ENCODE results near the gene NKD1. TPM values are rescaled to one million over a fixed set of nuclear protein-coding genes. Genes with fewer than 3 reads are reported as not detected.

The NKD1 gene
- total RNA-seq, 1 experiment from 2014 or later, result 11.4 TPM

- RAD21 ChIA-PET (ENCODE audit: low non-redundant PET in 1 of 2, low total read pairs in 2 of 2, uncharacterized antibody in 2 of 2, unreplicated experiment in 2 of 2), result no interaction called here
- Histone ChIP-seq H4K20me1 (ENCODE audit: insufficient read depth) (no peaks in the 10 kb centered on the region), H3K9me2 (ENCODE audit: insufficient read depth) (no peaks in the 10 kb centered on the region), H3K27me3 (ENCODE audit: insufficient read depth, low read length) (no peaks in the 10 kb centered on the region), H3K9me3 (ENCODE audit: control insufficient read depth in 1 of 2, insufficient read depth in 1 of 2, low read depth in 1 of 2, low read length in 2 of 2) (no peaks in the 10 kb centered on the region), H3K9ac (ENCODE audit: low read length) (no peak overlapping the region), H3K4me1 (ENCODE audit: control insufficient read depth in 1 of 2, insufficient read depth in 2 of 2, low read length in 2 of 2) (peaks cover 0 to 6% of the 10 kb centered on the region in 2 experiments; a peak in 1 of 4 replicates), H3K4me3 (replicated peaks in 1 of 2; ENCODE audit: low read depth in 1 of 2, low read length in 2 of 2) (no peak overlapping the region), H3K79me2 (ENCODE audit: insufficient read depth, low read length) (no peaks in the 10 kb centered on the region), H3K36me3 (ENCODE audit: control insufficient read depth in 1 of 2, insufficient read depth in 2 of 2, low read length in 2 of 2) (no peaks in the 10 kb centered on the region), H3K27ac (ENCODE audit: low read depth, low read length) (no peak overlapping the region), H3K4me2 (ENCODE audit: low read length) (no peak overlapping the region), H2AFZ (ENCODE audit: low read depth, low read length, poor library complexity, severe bottlenecking) (no peak overlapping the region)
- POLR2A ChIA-PET, result no interaction called here
- TF ChIP-seq POLR2AphosphoS5 (IDR thresholded peaks at IDR 0.05; ENCODE audit: low read depth, low read length) (no peak), EGR1 (IDR thresholded peaks at IDR 0.05; ENCODE audit: low read depth) (no peak), POLR2A (IDR thresholded peaks at IDR 0.05; ENCODE audit: borderline replicate concordance, extremely low read depth, insufficient read depth, insufficient read length) (no peak), REST (IDR thresholded peaks at IDR 0.05; ENCODE audit: low read depth) (no peak)
- TF ChIP-seq, protein P1, sequence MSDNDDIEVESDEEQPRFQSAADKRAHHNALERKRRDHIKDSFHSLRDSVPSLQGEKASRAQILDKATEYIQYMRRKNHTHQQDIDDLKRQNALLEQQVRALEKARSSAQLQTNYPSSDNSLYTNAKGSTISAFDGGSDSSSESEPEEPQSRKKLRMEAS (IDR thresholded peaks at IDR 0.05), result no peak
- no TSS peak for BruUV-seq (replicated peaks)
- CTCF ChIA-PET, result no interaction called here
- ATAC-seq (no peak), DNase-seq (ENCODE audit: low read depth, low spot score) (no peak)
- intact Hi-C loops (cut with micrococcal nuclease), result no loop called here
These were observed 90.8 kb downstream of the NKD1 start for GRCh38 chr16:50638816-50639670.
